GM12878 (cell line): ENCODE results near the gene DOCK1. TPM values are rescaled to one million over a fixed set of nuclear protein-coding genes. Genes with fewer than 3 reads are reported as not detected.

Source experiments
- ATAC-seq: fragments of 200-7000 bp; cut with Tn5 transposase; 3 replicates; pipeline ENCODE4 v1.9.1; 2020; ENCODE audit warnings: mild to moderate bottlenecking, moderate library complexity
- BruUV-seq: library from RNA; stranded (reverse); fragments of 400-500 nt; replicated peaks from 2 replicates; lab custom pipeline; 2021; lab: Mats Ljungman, UMichigan
- CTCF ChIA-PET: fragments of 300-600 bp; sonication (Branson Sonifier 250); formaldehyde crosslinking; extraction: SDS; loops from one replicate; lab custom pipeline; 2021; ENCODE audit warnings: inconsistent platforms; lab: Yijun Ruan, JAX
- POLR2A ChIA-PET: fragments of 350-600 bp; formaldehyde crosslinking; extraction: SDS; loops from one replicate; lab custom pipeline; 2021; ENCODE audit warnings: inconsistent platforms; lab: Charles Lee
- RAD21 ChIA-PET: fragments of 300-600 bp; sonication (Branson Sonifier 250); formaldehyde crosslinking; loops from one replicate; lab custom pipeline; 2023; ENCODE audit warnings: antibody characterized with exemption; ENCODE audit not compliant: unreplicated experiment; lab: Charles Lee
- SMC1A ChIA-PET: fragments of 300-600 bp; sonication (Branson Sonifier 250); formaldehyde crosslinking; loops from one replicate; lab custom pipeline; 2023; ENCODE audit not compliant: unreplicated experiment, uncharacterized antibody; lab: Charles Lee
- DNase-seq: peaks from one replicate; pipeline ENCODE4 v3.0.0-alpha.2; 2011; ENCODE audit warnings: low read depth, low spot score
- FAIRE-seq: peaks from 3 replicates; lab custom pipeline; 2011; peaks lifted over from hg19 to GRCh38; lab: Jason Lieb, UNC
- H2AFZ ChIP-seq: 2 replicates; pipeline ENCODE4 v1.6.0; 2011; ENCODE audit warnings: low read depth, low read length, control low read depth; ENCODE audit not compliant: control insufficient read depth
- H3K27ac ChIP-seq: 2 replicates; pipeline ENCODE4 v1.5.1; 2011; ENCODE audit warnings: control low read depth; ENCODE audit not compliant: control insufficient read depth, insufficient read depth
- H3K27me3 ChIP-seq, 2 experiments: replicated peaks in 1 of 2; 2 replicates each; pipeline versions ENCODE4 v1.6.0 to v1.6.1; 2011; ENCODE audit warnings: low read length in 1 of 2; ENCODE audit not compliant: control insufficient read depth in 2 of 2, insufficient read depth in 2 of 2
- H3K36me3 ChIP-seq, 2 experiments: 2 replicates each; pipeline ENCODE4 v1.5.1; 2011; ENCODE audit warnings: low read length in 1 of 2; ENCODE audit not compliant: control insufficient read depth in 2 of 2, insufficient read depth in 2 of 2
- H3K4me1 ChIP-seq: 2 replicates; pipeline ENCODE4 v1.6.1; 2011; ENCODE audit warnings: mild to moderate bottlenecking, low read length, moderate library complexity, mixed read lengths; ENCODE audit not compliant: control insufficient read depth, insufficient read depth
- H3K4me2 ChIP-seq: 2 replicates; pipeline ENCODE4 v1.6.0; 2011; ENCODE audit warnings: control low read depth; ENCODE audit not compliant: control insufficient read depth, insufficient read depth
- H3K4me3 ChIP-seq: fragments of 200-600 bp; sonication (generic); 2 replicates; pipeline ENCODE4 v1.5.1; 2016
- H3K79me2 ChIP-seq: 2 replicates; pipeline ENCODE4 v1.6.0; 2011; ENCODE audit warnings: low read length; ENCODE audit not compliant: control insufficient read depth, insufficient read depth
- H3K9ac ChIP-seq: 2 replicates; pipeline ENCODE4 v1.8.0; 2011; ENCODE audit warnings: low read length, control low read depth, mixed read lengths; ENCODE audit not compliant: control insufficient read depth, insufficient read depth
- H3K9me3 ChIP-seq: replicated peaks from 3 replicates; pipeline ENCODE4 v1.5.1; 2011; ENCODE audit warnings: mild to moderate bottlenecking, low read length; ENCODE audit not compliant: control insufficient read depth, insufficient read depth
- H4K20me1 ChIP-seq: 2 replicates; pipeline ENCODE4 v1.6.0; 2011; ENCODE audit not compliant: control insufficient read depth, insufficient read depth
- CBX5 ChIP-seq: sonication (generic); IDR thresholded peaks from 2 replicates; pipeline ENCODE4 v1.6.1; 2016; ENCODE audit warnings: low read depth, moderate library complexity, mild to moderate bottlenecking, inconsistent platforms
- CREM ChIP-seq: IDR thresholded peaks from 2 replicates; pipeline ENCODE4 v1.6.1; 2014; ENCODE audit warnings: antibody characterized with exemption, low read depth
- ETV6 ChIP-seq, 2 experiments: fragments of 450-650 bp in 1 of 2; IDR thresholded peaks in 1 of 2; conservative IDR thresholded peaks in 1 of 2; 2 replicates each; pipeline ENCODE4 v1.6.1; 2014; ENCODE audit warnings: antibody characterized with exemption in 1 of 2, borderline replicate concordance in 1 of 2, low read depth in 1 of 2, mild to moderate bottlenecking in 1 of 2, moderate library complexity in 1 of 2
- FOXM1 ChIP-seq: IDR thresholded peaks from 2 replicates; pipeline ENCODE4 v1.6.1; 2012; ENCODE audit warnings: low read depth, mild to moderate bottlenecking, inconsistent platforms, low read length, moderate library complexity
- IKZF2 ChIP-seq, 2 experiments: fragments of 450-650 bp; IDR thresholded peaks; 2 replicates each; pipeline ENCODE4 v1.6.1; 2017; ENCODE audit warnings: mild to moderate bottlenecking in 2 of 2, moderate library complexity in 2 of 2
- MTA3 ChIP-seq: IDR thresholded peaks from 2 replicates; pipeline ENCODE4 v1.6.1; 2012; ENCODE audit warnings: low read length, inconsistent platforms, borderline replicate concordance
- NR2C1 ChIP-seq: fragments of 450-650 bp; IDR thresholded peaks from 2 replicates; pipeline ENCODE4 v1.6.1; 2017; ENCODE audit warnings: antibody characterized with exemption, mild to moderate bottlenecking, moderate library complexity
- PBX3 ChIP-seq: IDR thresholded peaks from 2 replicates; pipeline ENCODE4 v1.6.1; 2011; ENCODE audit warnings: mild to moderate bottlenecking, low read depth, low read length, moderate library complexity; ENCODE audit not compliant: insufficient replicate concordance
- SMAD1 ChIP-seq: fragments of 450-650 bp; IDR thresholded peaks from 2 replicates; pipeline ENCODE4 v1.6.1; 2018; ENCODE audit warnings: mild to moderate bottlenecking, low read depth; ENCODE audit not compliant: partially characterized antibody
- TCF7 ChIP-seq: IDR thresholded peaks from 2 replicates; pipeline ENCODE4 v1.6.1; 2014; ENCODE audit warnings: antibody characterized with exemption, borderline replicate concordance
- YBX1 ChIP-seq: fragments of 450-650 bp; IDR thresholded peaks from 2 replicates; pipeline ENCODE4 v1.6.1; 2016; ENCODE audit warnings: antibody characterized with exemption
- ZNF217 ChIP-seq: fragments of 450-650 bp; IDR thresholded peaks from 2 replicates; pipeline ENCODE4 v1.6.1; 2017; ENCODE audit warnings: antibody characterized with exemption, mild to moderate bottlenecking
- WGBS: methylation state at CpG from one replicate; pipeline ENCODE4 v1.1.6; 2016; ENCODE audit warnings: low lambda C conversion rate; ENCODE audit not compliant: insufficient replicate concordance, insufficient coverage; ENCODE audit errors: missing lambda C conversion rate; 5-methylcytosine and 5-hydroxymethylcytosine counted together
- in situ Hi-C: fragments of 300-500 bp; cut with MboI; formaldehyde crosslinking; loops from 9 replicates; pipeline ENCODE4 v1.14.3; 2018; ENCODE audit warnings: mixed read lengths
- intact Hi-C: fragments of 100-400 bp; cut with micrococcal nuclease; formaldehyde crosslinking; loops from one replicate; pipeline ENCODE4 v1.14.2; 2022; ENCODE audit not compliant: unreplicated experiment
- polyA plus RNA-seq, 11 experiments: library from polyadenylated mRNA; depleted of rRNA in 4 of 11; unstranded in 6 of 11; stranded (reverse) in 5 of 11; fragments of >200 nt; fragmentation: Nextera tagmentation in 4 of 11; fragmentation: Illumina TruSeq in 1 of 11; extraction: Ambion mirVana in 4 of 11; extraction: Trizol in 1 of 11; gene quantifications; 1 replicate in 1 of 11; 2 replicates in 10 of 11; pipeline versions ENCODE4 v1.2.1 to v1.2.3, GENCODE V29; 2011 to 2016; ENCODE audit warnings: inconsistent platforms in 2 of 11, missing spikeins in 2 of 11, low read depth in 1 of 11
- total RNA-seq, 4 experiments: library from RNA; depleted of rRNA in 3 of 4; stranded (reverse); fragments of >200 nt in 3 of 4; fragmentation: Illumina TruSeq in 1 of 4; extraction: Trizol in 1 of 4; gene quantifications; 2 replicates each; pipeline versions ENCODE4 v1.2.1 to v1.2.3, GENCODE V29; 2013 to 2021
- TF ChIP-seq, protein P1 (sequence below): IDR thresholded peaks from 2 replicates; pipeline ENCODE4 v1.6.1; 2012; ENCODE audit warnings: low read depth, low read length, improper control_type of control experiment
- TF ChIP-seq, protein P2 (sequence below): fragments of 450-650 bp; IDR thresholded peaks from 2 replicates; pipeline ENCODE4 v1.6.1; 2017; ENCODE audit warnings: mild to moderate bottlenecking, moderate library complexity

DOCK1 gene
- total and polyA plus RNA-seq, 10 of the 15 experiments (the other 5 are each of a cell fraction or from before 2014, with no cell fraction given) = 0.05 to 0.18 TPM; not detected in 8

- TF ChIP-seq SMAD1 (no peak), CREM (no peak)
These were observed 812 bp downstream of the DOCK1 start (continued) for GRCh38 chr10:126905776-126906703.

DNA sequence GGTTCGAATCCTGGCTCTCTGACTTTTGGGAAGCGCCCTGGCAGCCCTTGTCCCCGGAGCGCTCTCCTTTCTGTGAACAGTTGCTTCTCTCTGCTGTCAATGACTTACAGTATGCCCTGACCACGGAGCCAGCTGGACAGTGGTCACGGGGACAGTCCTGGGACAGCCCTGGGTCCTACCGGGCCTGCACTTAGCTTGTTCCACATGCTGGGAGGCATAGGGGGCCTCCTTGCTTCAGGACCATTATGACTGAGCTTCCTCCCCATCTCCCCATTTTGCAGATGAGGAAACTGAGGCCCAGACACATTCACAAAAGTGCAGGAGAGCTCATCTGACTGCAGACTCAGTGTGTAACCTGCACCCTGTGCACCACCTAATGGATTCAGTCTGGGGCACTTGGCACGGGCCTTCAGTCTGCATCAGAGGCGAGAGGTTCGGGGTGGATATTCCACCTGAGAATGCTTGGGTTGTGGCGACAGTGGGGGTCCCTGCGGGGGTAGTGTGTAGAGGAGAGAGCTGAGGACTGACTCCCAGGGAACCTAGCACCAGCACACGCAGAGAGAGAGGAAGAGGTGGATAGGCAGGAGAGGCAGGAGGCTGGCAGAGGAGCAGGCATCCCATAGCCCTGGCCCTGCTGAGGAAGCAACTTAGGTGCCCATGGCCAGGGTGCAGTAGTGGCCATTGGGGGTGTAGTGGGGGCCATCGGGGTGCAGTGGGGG, 1.6 kb downstream of the DOCK1 start:
- 45% methylated on average over 12 of the region's 14 CpGs for WGBS
- Histone ChIP-seq H3K4me2 (no peak overlapping the region), H3K36me3 (no peaks in the 10 kb centered on the region), H3K4me1 (no peaks in the 10 kb centered on the region), H4K20me1 (no peaks in the 10 kb centered on the region), H3K79me2 (no peaks in the 10 kb centered on the region), H3K9me3 (no peaks in the 10 kb centered on the region; the same call in 2 of the 3 replicates), H3K27ac (no peak overlapping the region), H3K4me3 (no peak overlapping the region), H3K27me3 (no peaks in the 10 kb centered on the region), H2AFZ (no peak overlapping the region), H3K9ac (no peak overlapping the region)
- DNase-seq (no peak), ATAC-seq (no peak), FAIRE-seq (no peak)
- ChIA-PET RAD21 (no interaction called here), SMC1A (no interaction called here), POLR2A (no interaction called here), CTCF (no interaction called here)
- BruUV-seq = no TSS peak
- in situ Hi-C loops (no loop called here), intact Hi-C loops (no loop called here)
- TF ChIP-seq PBX3 (no peak), FOXM1 (no peak), YBX1 (no peak), CREM (no peak), ETV6 (conservative IDR thresholded peaks at IDR 0.05 in 1 of 2, IDR thresholded peaks at IDR 0.05 in 1 of 2; ENCODE audit: borderline replicate concordance in 1 of 2, low read depth in 1 of 2) (no peak), ZNF217 (no peak), IKZF2 (IDR thresholded peaks at IDR 0.05) (no peak), TCF7 (no peak), CBX5 (no peak), MTA3 (no peak), NR2C1 (no peak)
- TF ChIP-seq, protein P1, sequence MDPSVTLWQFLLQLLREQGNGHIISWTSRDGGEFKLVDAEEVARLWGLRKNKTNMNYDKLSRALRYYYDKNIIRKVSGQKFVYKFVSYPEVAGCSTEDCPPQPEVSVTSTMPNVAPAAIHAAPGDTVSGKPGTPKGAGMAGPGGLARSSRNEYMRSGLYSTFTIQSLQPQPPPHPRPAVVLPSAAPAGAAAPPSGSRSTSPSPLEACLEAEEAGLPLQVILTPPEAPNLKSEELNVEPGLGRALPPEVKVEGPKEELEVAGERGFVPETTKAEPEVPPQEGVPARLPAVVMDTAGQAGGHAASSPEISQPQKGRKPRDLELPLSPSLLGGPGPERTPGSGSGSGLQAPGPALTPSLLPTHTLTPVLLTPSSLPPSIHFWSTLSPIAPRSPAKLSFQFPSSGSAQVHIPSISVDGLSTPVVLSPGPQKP = no peak
- TF ChIP-seq, protein P2, sequence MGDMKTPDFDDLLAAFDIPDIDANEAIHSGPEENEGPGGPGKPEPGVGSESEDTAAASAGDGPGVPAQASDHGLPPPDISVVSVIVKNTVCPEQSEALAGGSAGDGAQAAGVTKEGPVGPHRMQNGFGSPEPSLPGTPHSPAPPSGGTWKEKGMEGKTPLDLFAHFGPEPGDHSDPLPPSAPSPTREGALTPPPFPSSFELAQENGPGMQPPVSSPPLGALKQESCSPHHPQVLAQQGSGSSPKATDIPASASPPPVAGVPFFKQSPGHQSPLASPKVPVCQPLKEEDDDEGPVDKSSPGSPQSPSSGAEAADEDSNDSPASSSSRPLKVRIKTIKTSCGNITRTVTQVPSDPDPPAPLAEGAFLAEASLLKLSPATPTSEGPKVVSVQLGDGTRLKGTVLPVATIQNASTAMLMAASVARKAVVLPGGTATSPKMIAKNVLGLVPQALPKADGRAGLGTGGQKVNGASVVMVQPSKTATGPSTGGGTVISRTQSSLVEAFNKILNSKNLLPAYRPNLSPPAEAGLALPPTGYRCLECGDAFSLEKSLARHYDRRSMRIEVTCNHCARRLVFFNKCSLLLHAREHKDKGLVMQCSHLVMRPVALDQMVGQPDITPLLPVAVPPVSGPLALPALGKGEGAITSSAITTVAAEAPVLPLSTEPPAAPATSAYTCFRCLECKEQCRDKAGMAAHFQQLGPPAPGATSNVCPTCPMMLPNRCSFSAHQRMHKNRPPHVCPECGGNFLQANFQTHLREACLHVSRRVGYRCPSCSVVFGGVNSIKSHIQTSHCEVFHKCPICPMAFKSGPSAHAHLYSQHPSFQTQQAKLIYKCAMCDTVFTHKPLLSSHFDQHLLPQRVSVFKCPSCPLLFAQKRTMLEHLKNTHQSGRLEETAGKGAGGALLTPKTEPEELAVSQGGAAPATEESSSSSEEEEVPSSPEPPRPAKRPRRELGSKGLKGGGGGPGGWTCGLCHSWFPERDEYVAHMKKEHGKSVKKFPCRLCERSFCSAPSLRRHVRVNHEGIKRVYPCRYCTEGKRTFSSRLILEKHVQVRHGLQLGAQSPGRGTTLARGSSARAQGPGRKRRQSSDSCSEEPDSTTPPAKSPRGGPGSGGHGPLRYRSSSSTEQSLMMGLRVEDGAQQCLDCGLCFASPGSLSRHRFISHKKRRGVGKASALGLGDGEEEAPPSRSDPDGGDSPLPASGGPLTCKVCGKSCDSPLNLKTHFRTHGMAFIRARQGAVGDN = no peak
